HG02610 (cell line): ENCODE results near the gene TJAP1.

Experiments
- ATAC-seq: cut with Tn5 transposase; IDR thresholded peaks from one replicate; pipeline ENCODE4 v1.9.1; 2021; ENCODE audit warnings: mild to moderate bottlenecking, moderate library complexity; ENCODE audit not compliant: unreplicated experiment

TJAP1 gene

GRCh38 chr6:43477235-43478007, at the start of gene TJAP1:
Gene TJAP1, plus strand, starts transcription at chr6:43477570. Its CDS starts 21,432 bp downstream, at chr6:43499002.
- ATAC-seq: peak; percentile 96

- no peak for ATAC-seq
Measured at GRCh38 chr6:43428112-43428570, 49.2 kb upstream of the TJAP1 start.

GRCh38 chr6:43428874-43429273, 48.5 kb upstream of the TJAP1 start:
- no peak for ATAC-seq

- no peak for ATAC-seq
Measured at GRCh38 chr6:43432009-43432945, 45.1 kb upstream of the TJAP1 start.

- no peak for ATAC-seq
Measured at GRCh38 chr6:43433148-43433547, 44.2 kb upstream of the TJAP1 start.

- no peak for ATAC-seq
Measured at GRCh38 chr6:43434001-43434840, 43.1 kb upstream of the TJAP1 start.

- no peak for ATAC-seq
Measured at GRCh38 chr6:43434943-43435342, 42.4 kb upstream of the TJAP1 start.

- ATAC-seq: no peak
Measured at GRCh38 chr6:43435682-43436437, 41.5 kb upstream of the TJAP1 start.

- ATAC-seq: no peak
Measured at GRCh38 chr6:43436577-43437282, 40.6 kb upstream of the TJAP1 start.

- no peak for ATAC-seq
Measured at GRCh38 chr6:43437700-43438099, 39.7 kb upstream of the TJAP1 start.

- ATAC-seq: no peak
Measured at GRCh38 chr6:43442935-43443334, 34.4 kb upstream of the TJAP1 start.

GRCh38 chr6:43444036-43444435, 33.3 kb upstream of the TJAP1 start:
- no peak for ATAC-seq

- ATAC-seq: no peak
Measured at GRCh38 chr6:43444582-43444981, 32.8 kb upstream of the TJAP1 start.

- ATAC-seq: no peak
Measured at GRCh38 chr6:43445576-43445975, 31.8 kb upstream of the TJAP1 start.

- ATAC-seq: no peak
Measured at GRCh38 chr6:43447604-43448003, 29.8 kb upstream of the TJAP1 start.

GRCh38 chr6:43448916-43449315, 28.5 kb upstream of the TJAP1 start:
- no peak for ATAC-seq

- no peak for ATAC-seq
Measured at GRCh38 chr6:43450699-43451131, 26.7 kb upstream of the TJAP1 start.

GRCh38 chr6:43451348-43451747, 26.0 kb upstream of the TJAP1 start:
- ATAC-seq: no peak

- no peak for ATAC-seq
Measured at GRCh38 chr6:43451939-43452338, 25.4 kb upstream of the TJAP1 start.
